ENCODE measurements around the gene GBA2.

The GBA2 gene

DNA sequence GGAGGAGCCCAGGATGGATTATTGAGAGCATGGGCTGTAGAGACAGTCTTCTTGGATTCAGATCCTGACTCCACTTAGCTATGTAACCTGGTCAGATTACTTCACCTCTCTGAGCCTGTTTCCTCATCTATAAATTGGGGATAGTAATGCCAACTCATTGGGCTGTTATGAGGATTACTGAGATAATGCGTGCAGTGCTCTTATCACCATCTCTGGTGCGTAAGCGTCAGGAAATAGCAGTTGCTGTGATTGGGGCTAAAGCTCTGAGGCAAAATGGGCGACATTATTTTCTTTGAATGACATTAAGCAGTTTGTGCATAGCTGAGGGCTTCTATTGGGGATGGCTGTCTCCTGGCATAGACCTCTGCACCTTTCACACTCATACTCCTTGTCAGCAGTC, 6.0 kb upstream of the GBA2 start:
- Mint-ChIP-seq H3K9me3 (no peaks in the 10 kb centered on the region), H3K4me1 (peaks cover 33% of the 10 kb centered on the region), H3K36me3 (peaks cover 10% of the 10 kb centered on the region), H3K4me3 (no peak overlapping the region), H3K27me3 (no peaks in the 10 kb centered on the region), H3K27ac (no peak overlapping the region)

- no peaks in the 10 kb centered on the region for H3K9me3 Mint-ChIP-seq
- H3K27ac Mint-ChIP-seq = peak within 1 kb of the TSS; percentile 70
- H3K4me3 Mint-ChIP-seq = no peak within 1 kb of the TSS
- no peaks in the 10 kb centered on the region for H3K27me3 Mint-ChIP-seq
- peaks cover 32% of the 10 kb centered on the region for H3K4me1 Mint-ChIP-seq
- H3K36me3 Mint-ChIP-seq = peaks cover 10% of the 10 kb centered on the region
These were observed 5.2 kb upstream of the GBA2 start, which contains the start of gene MSMP for GRCh38 chr9:35754264-35754663. Gene MSMP (minus strand): TSS chr9:35754276. CDS start chr9:35754129, 147 bp downstream.

- Mint-ChIP-seq H3K4me1 (peaks cover 26% of the 10 kb centered on the region), H3K27ac (peak overlapping the region; percentile 70), H3K36me3 (peaks cover 10% of the 10 kb centered on the region), H3K27me3 (no peaks in the 10 kb centered on the region), H3K4me3 (no peak overlapping the region), H3K9me3 (no peaks in the 10 kb centered on the region)
These were observed 4.4 kb upstream of the GBA2 start for GRCh38 chr9:35753466-35753865.

GRCh38 chr9:35750256-35750531, 1.2 kb upstream of the GBA2 start:
- Mint-ChIP-seq H3K36me3 (peaks cover 12% of the 10 kb centered on the region), H3K9me3 (no peaks in the 10 kb centered on the region), H3K27me3 (no peaks in the 10 kb centered on the region), H3K4me1 (peaks cover 37% of the 10 kb centered on the region), H3K4me3 (peak overlapping the region; percentile 92), H3K27ac (no peak overlapping the region)

- Mint-ChIP-seq H3K27ac (peak overlapping the region; percentile 87), H3K4me3 (peak overlapping the region; percentile 92), H3K4me1 (peaks cover 37% of the 10 kb centered on the region), H3K9me3 (no peaks in the 10 kb centered on the region), H3K27me3 (no peaks in the 10 kb centered on the region), H3K36me3 (peaks cover 12% of the 10 kb centered on the region)
These were observed 657 bp upstream of the GBA2 start for GRCh38 chr9:35749515-35750255.

- H3K27ac Mint-ChIP-seq = peak overlapping the region; percentile 83
- H3K9me3 Mint-ChIP-seq = no peaks in the 10 kb centered on the region
- H3K36me3 Mint-ChIP-seq = peaks cover 7% of the 10 kb centered on the region
- H3K4me1 Mint-ChIP-seq = peaks cover 37% of the 10 kb centered on the region
- no peaks in the 10 kb centered on the region for H3K27me3 Mint-ChIP-seq
- peak overlapping the region; percentile 91 for H3K4me3 Mint-ChIP-seq
These were observed 678 bp downstream of the GBA2 start for GRCh38 chr9:35748242-35748857.

GRCh38 chr9:35746583-35746982, 2.4 kb downstream of the GBA2 start:
- Mint-ChIP-seq H3K27ac (no peak overlapping the region), H3K36me3 (peaks cover 2% of the 10 kb centered on the region), H3K27me3 (no peaks in the 10 kb centered on the region), H3K4me3 (peak overlapping the region; percentile 91), H3K9me3 (no peaks in the 10 kb centered on the region), H3K4me1 (peaks cover 47% of the 10 kb centered on the region)

GRCh38 chr9:35745569-35745968, 3.5 kb downstream of the GBA2 start:
- peak overlapping the region; percentile 63 for H3K4me3 Mint-ChIP-seq
- H3K36me3 Mint-ChIP-seq = peaks cover 2% of the 10 kb centered on the region
- H3K27me3 Mint-ChIP-seq = no peaks in the 10 kb centered on the region
- no peaks in the 10 kb centered on the region for H3K9me3 Mint-ChIP-seq
- H3K27ac Mint-ChIP-seq = peak overlapping the region; percentile 59
- peaks cover 47% of the 10 kb centered on the region for H3K4me1 Mint-ChIP-seq

- Mint-ChIP-seq H3K27me3 (no peaks in the 10 kb centered on the region), H3K9me3 (no peaks in the 10 kb centered on the region), H3K36me3 (peaks cover 2% of the 10 kb centered on the region), H3K27ac (no peak overlapping the region), H3K4me3 (no peak overlapping the region), H3K4me1 (peaks cover 40% of the 10 kb centered on the region)
These were observed 5.0 kb downstream of the GBA2 start for GRCh38 chr9:35743880-35744518.

DNA sequence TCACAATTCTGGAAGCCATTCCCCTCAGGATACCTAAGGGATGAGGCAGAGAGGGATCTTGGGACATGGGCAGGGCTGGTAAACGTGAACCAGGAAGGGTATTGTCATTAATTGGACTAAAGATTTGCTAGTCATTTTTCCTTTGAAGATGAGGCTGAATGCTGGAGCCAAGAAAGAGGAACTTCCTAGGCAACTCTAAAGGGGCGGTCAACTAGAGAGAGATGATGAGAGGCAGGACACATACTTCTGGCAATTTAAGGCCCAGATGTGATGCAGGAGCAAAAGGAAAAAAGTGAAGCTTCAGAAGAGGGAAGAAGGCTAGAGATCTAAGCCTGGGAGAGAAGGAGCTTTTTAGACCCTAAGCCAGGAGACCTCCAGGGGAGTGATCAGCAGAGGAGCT, 5.6 kb downstream of the GBA2 start:
- Mint-ChIP-seq H3K9me3 (no peaks in the 10 kb centered on the region), H3K27ac (no peak overlapping the region), H3K27me3 (no peaks in the 10 kb centered on the region), H3K4me3 (no peak overlapping the region), H3K4me1 (peaks cover 40% of the 10 kb centered on the region), H3K36me3 (peaks cover 2% of the 10 kb centered on the region)

DNA sequence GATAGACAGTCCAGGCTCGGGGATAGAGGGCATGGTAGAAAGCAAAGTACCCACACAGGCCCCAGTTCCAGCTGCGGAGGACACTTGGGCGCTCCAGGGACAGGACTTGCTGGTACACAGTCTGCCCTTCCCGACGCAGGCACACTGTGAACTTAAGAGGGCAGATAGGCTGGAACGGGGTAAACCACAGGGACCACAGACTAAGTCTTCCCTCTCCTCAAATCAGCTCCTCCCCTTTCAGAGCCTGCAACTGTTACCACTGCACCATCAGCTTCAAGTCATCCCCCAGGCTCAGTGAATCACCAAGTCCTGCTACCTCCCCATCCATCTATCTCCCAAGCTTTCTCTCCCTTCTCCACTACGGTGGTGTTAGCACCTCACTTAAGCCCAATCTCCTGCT, 7.3 kb downstream of the GBA2 start:
- Mint-ChIP-seq H3K4me1 (peaks cover 24% of the 10 kb centered on the region), H3K36me3 (peaks cover 2% of the 10 kb centered on the region), H3K27ac (no peak overlapping the region), H3K4me3 (no peak overlapping the region), H3K27me3 (no peaks in the 10 kb centered on the region), H3K9me3 (no peaks in the 10 kb centered on the region)

DNA sequence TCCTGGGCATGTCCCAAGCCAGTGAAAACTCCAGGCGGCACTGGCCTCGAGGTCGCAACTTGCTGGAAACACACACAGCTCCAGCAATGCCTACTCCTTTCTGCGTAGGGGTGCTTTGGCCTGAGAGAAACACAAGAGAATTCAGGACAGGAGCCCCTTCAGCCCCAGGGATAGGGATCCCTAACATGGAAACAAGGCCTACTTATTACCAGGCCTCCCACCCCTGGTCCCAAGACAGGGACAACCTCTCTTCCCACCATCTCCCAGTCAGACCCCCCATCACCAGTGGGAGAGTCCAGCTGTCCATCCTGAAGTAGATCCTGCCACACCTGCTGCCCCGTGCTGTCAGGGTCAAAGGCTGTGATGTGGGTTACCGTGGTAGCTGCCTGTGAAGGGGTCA, 8.8 kb downstream of the GBA2 start:
- no peak overlapping the region for H3K27ac Mint-ChIP-seq
- H3K4me3 Mint-ChIP-seq = no peak overlapping the region

DNA sequence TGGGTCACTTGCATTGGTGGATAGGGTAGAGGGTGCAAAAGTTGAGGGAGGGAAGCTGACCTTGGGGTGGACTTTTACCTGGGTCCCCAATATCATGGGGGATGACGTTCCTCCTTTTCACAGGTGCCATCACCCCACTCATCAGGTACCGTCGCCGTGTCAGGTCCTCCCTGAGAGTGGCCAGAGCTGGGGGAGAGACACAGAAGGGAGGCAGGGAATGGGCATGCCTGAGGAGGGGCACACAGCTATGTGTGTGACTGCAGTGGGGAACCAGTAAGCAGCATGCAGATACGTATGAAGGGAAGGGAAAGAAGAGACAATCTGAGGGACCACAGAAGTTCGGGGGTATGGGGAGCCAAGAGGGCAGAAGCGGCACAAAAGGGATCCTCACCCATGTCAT, 10.1 kb downstream of the GBA2 start:
- Mint-ChIP-seq H3K9me3 (no peaks in the 10 kb centered on the region), H3K36me3 (peaks cover 4% of the 10 kb centered on the region), H3K4me1 (peaks cover 24% of the 10 kb centered on the region), H3K4me3 (no peak overlapping the region), H3K27me3 (no peaks in the 10 kb centered on the region), H3K27ac (peak overlapping the region; percentile 37)

More for the DNA sequence above, 8.8 kb downstream of the GBA2 start:
- Mint-ChIP-seq H3K27me3 (no peaks in the 10 kb centered on the region), H3K9me3 (no peaks in the 10 kb centered on the region), H3K36me3 (peaks cover 4% of the 10 kb centered on the region), H3K4me1 (peaks cover 19% of the 10 kb centered on the region)

DNA sequence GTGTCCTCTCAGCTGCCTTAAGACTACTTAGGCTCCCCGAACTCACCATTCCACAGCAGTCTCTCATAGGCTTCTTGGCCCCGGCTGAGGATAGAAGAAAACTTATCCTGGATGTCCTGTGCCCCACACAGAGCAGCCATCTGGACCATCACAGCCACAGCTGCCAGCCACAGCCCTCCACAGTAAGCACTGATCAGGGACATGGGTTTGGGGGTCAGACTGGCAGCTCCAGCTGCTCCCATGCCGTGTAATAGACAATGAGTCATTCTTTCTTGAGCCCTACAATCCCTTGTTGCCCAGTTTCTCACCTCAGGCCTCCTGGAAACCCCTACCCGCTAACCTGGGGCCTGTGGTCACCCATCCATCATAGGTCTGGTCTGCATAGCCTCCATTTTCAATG, 10.8 kb downstream of the GBA2 start:
- H3K4me1 Mint-ChIP-seq = peaks cover 29% of the 10 kb centered on the region
- H3K27ac Mint-ChIP-seq = no peak overlapping the region
- no peaks in the 10 kb centered on the region for H3K27me3 Mint-ChIP-seq
- H3K9me3 Mint-ChIP-seq = no peaks in the 10 kb centered on the region
- peaks cover 4% of the 10 kb centered on the region for H3K36me3 Mint-ChIP-seq
- H3K4me3 Mint-ChIP-seq = no peak overlapping the region

GRCh38 chr9:35737143-35737542, 11.9 kb downstream of the GBA2 start:
- Mint-ChIP-seq H3K36me3 (peaks cover 4% of the 10 kb centered on the region), H3K4me1 (peaks cover 28% of the 10 kb centered on the region), H3K9me3 (no peaks in the 10 kb centered on the region), H3K27me3 (no peaks in the 10 kb centered on the region), H3K4me3 (no peak overlapping the region), H3K27ac (no peak overlapping the region)

DNA sequence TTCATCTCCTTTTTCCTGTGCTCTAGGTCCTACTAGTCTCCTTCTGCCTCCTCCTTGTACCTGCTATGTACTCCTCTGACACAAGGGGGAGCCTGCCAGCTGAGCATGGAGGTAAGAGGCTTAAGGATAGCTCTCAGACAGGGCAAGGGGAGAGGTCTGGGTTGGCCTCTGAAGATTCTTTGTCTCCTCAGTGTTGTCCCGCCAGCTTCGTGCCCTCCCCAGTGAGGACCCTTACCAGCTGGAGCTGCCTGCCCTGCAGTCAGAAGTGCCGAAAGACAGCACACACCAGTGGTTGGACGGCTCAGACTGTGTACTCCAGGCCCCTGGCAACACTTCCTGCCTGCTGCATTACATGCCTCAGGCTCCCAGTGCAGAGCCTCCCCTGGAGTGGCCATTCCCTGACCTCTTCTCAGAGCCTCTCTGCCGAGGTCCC, 12.8 kb downstream of the GBA2 start:
- Mint-ChIP-seq H3K36me3 (peaks cover 4% of the 10 kb centered on the region), H3K27ac (no peak overlapping the region), H3K9me3 (no peaks in the 10 kb centered on the region), H3K27me3 (no peaks in the 10 kb centered on the region), H3K4me3 (no peak overlapping the region), H3K4me1 (peaks cover 28% of the 10 kb centered on the region)

All from activated naive CD4-positive, alpha-beta T cell treated with anti-CD3 and anti-CD28 coated beads, Interleukin-2, amount 50 U/mL, for 24 hours (primary cell).